Upper lobe of left lung (tissue), 6 donors: ENCODE results near the gene RNPS1. TPM values are rescaled to one million over a fixed set of nuclear protein-coding genes. Genes with fewer than 3 reads are reported as not detected.

ENCODE experiments used
- ATAC-seq, 2 donors: fragments of 200-7000 bp; cut with Tn5 transposase; one replicate each; pipeline ENCODE4 v1.9.1; 2022; ENCODE audit warnings: mild to moderate bottlenecking in 2 of 2, moderate library complexity in 2 of 2; ENCODE audit not compliant: low FRiP score in 2 of 2
- DNase-seq, 2 donors: peaks; one replicate each; pipeline ENCODE4 v3.0.0-alpha.2; 2019 to 2020
- H3K27ac ChIP-seq, 4 donors: fragments of 200-600 bp; sonication (generic); one replicate each; pipeline ENCODE4 v1.5.1; 2016 to 2019
- H3K27me3 ChIP-seq, 4 donors: fragments of 200-600 bp; sonication (generic); one replicate each; pipeline ENCODE4 v1.5.1; 2017 to 2019
- H3K36me3 ChIP-seq, 4 donors: fragments of 200-600 bp; sonication (generic); one replicate each; pipeline ENCODE4 v1.5.1; 2016 to 2019
- H3K4me1 ChIP-seq, 4 donors: fragments of 200-600 bp; sonication (generic); one replicate each; pipeline ENCODE4 v1.5.1; 2018 to 2019
- H3K4me3 ChIP-seq, 4 donors: fragments of 200-600 bp; sonication (generic); one replicate each; pipeline ENCODE4 v1.5.1; 2017 to 2019; ENCODE audit warnings: mild to moderate bottlenecking in 2 of 4, moderate library complexity in 1 of 4
- H3K9me3 ChIP-seq, 4 donors: fragments of 200-600 bp; sonication (generic); one replicate each; pipeline ENCODE4 v1.5.1; 2018 to 2019
- CTCF ChIP-seq, 6 experiments: fragments of 450-650 bp in 4 of 6; fragments of 200-600 bp in 2 of 6; sonication (generic) in 2 of 6; IDR thresholded peaks; one replicate each; pipeline ENCODE4 v1.5.1; 2016 to 2019; ENCODE audit warnings: antibody characterized with exemption in 6 of 6
- EP300 ChIP-seq, 4 donors: sonication (generic); formaldehyde crosslinking; IDR thresholded peaks; one replicate each; pipeline ENCODE4 v1.5.1; 2017; ENCODE audit warnings: antibody characterized with exemption in 4 of 4, control low read depth in 2 of 4
- POLR2A ChIP-seq, 4 donors: fragments of 450-650 bp; IDR thresholded peaks; one replicate each; pipeline ENCODE4 v1.5.1; 2016 to 2017; ENCODE audit warnings: antibody characterized with exemption in 4 of 4, mild to moderate bottlenecking in 2 of 4
- POLR2AphosphoS5 ChIP-seq, 2 donors: sonication (generic); formaldehyde crosslinking; IDR thresholded peaks; one replicate each; pipeline ENCODE4 v1.5.1; 2017; ENCODE audit warnings: antibody characterized with exemption in 2 of 2
- WGBS, 2 donors: methylation state at CpG; one replicate each; pipeline ENCODE4 v1.1.5; 2017 to 2018; 5-methylcytosine and 5-hydroxymethylcytosine counted together
- small RNA-seq, 4 donors: library from RNA; depleted of rRNA; stranded (forward); fragments of <200 nt; gene quantifications; one replicate each; pipeline ENCODE3, GENCODE V24; 2016
- total RNA-seq, 6 donors: library from RNA; depleted of rRNA in 4 of 6; stranded (reverse); fragments of >200 nt in 4 of 6; gene quantifications; one replicate each; pipeline versions ENCODE4 v1.1.0 to v1.2.1, GENCODE V29; 2016 to 2021
- donor health status: DM: no; HTN: no; CAD: no; lungs with moderate emphysema.
- donor health status: DM: no; HTN: yes; CAD: no; lungs with severe emphysema.

The RNPS1 gene
- total RNA-seq, 6 donors from 2014 or later: 92.2 to 142 (median 114) TPM

- H3K36me3 ChIP-seq: peaks cover 0 to 34% (median 33%) of the 10 kb centered on the region in 4 donors
- peak overlapping the region in 3 of 4 donors; percentile 64 to 86 (median 67) for H3K4me3 ChIP-seq
- peak overlapping the region in 3 of 4 donors; percentile 97 to 98 (median 97) for H3K27ac ChIP-seq
- H3K4me1 ChIP-seq: peaks cover 14 to 20% (median 15%) of the 10 kb centered on the region in 4 donors
- 80 to 81% methylated on average over 18 of the region's 18 CpGs for WGBS, 2 donors
- H3K9me3 ChIP-seq: no peaks in the 10 kb centered on the region
- DNase-seq: peak in 1 of 2 donors; percentile 64
- no peaks in the 10 kb centered on the region for H3K27me3 ChIP-seq
- TF ChIP-seq EP300 (IDR thresholded peaks at IDR 0.05): no peak
- TF ChIP-seq POLR2A (IDR thresholded peaks at IDR 0.05): no peak
- TF ChIP-seq POLR2AphosphoS5 (IDR thresholded peaks at IDR 0.05): no peak
- TF ChIP-seq CTCF (IDR thresholded peaks at IDR 0.05): no peak
- no peak for ATAC-seq
These were observed 61.5 kb downstream of the RNPS1 start for GRCh38 chr16:2206420-2206779.

- H3K4me1 ChIP-seq: peaks cover 14 to 20% (median 15%) of the 10 kb centered on the region in 4 donors
- DNase-seq (peak in 1 of 2 donors; percentile 89), ATAC-seq (peak in 1 of 2 donors; percentile 7)
- peak overlapping the region; percentile 60 to 86 (median 66) for H3K4me3 ChIP-seq
- TF ChIP-seq EP300 (IDR thresholded peaks at IDR 0.05) (no peak), POLR2A (IDR thresholded peaks at IDR 0.05) (no peak), CTCF (IDR thresholded peaks at IDR 0.05) (no peak), POLR2AphosphoS5 (IDR thresholded peaks at IDR 0.05) (no peak)
- H3K36me3 ChIP-seq: peaks cover 0 to 34% (median 33%) of the 10 kb centered on the region in 4 donors
- no peaks in the 10 kb centered on the region for H3K9me3 ChIP-seq
- no peaks in the 10 kb centered on the region for H3K27me3 ChIP-seq
- peak overlapping the region; percentile 92 to 98 (median 97) for H3K27ac ChIP-seq
- 9% methylated on average over 7 of the region's 16 CpGs; no CpG with 5 or more reads in 1 of the 2 donors for WGBS, 2 donors
These were observed 62.0 kb downstream of the RNPS1 start for GRCh38 chr16:2205967-2206313.

GRCh38 chr16:2205104-2205966 lies 62.6 kb downstream of the RNPS1 start, which contains the start of gene MLST8:
TSS of gene MLST8 (plus strand) at chr16:2205454. CDS start at chr16:2206086, 632 bp downstream.
- peak; percentile 94 to 96 for ATAC-seq
- WGBS, 2 donors: 2% methylated on average over 10 to 40 of the region's 93 CpGs
- H3K9me3 ChIP-seq: no peaks in the 10 kb centered on the region
- H3K4me3 ChIP-seq: peak within 1 kb of the TSS; percentile 60 to 86 (median 66)
- peak within 1 kb of the TSS; percentile 92 to 98 (median 97) for H3K27ac ChIP-seq
- TF ChIP-seq POLR2AphosphoS5 (IDR thresholded peaks at IDR 0.05) (peak; percentile 81 to 87), EP300 (IDR thresholded peaks at IDR 0.05) (no peak), POLR2A (IDR thresholded peaks at IDR 0.05) (peak in 3 of 4 donors; percentile 74 to 89 (median 75)), CTCF (IDR thresholded peaks at IDR 0.05) (peak in 3 of 6 experiments; percentile 32 to 53 (median 38))
- no peaks in the 10 kb centered on the region for H3K27me3 ChIP-seq
- H3K36me3 ChIP-seq: peaks cover 0 to 34% (median 33%) of the 10 kb centered on the region in 4 donors
- H3K4me1 ChIP-seq: peaks cover 14 to 20% (median 15%) of the 10 kb centered on the region in 4 donors
- DNase-seq: peak; percentile 88 to 98

- DNase-seq: no peak
- ATAC-seq: no peak
- no peaks in the 10 kb centered on the region for H3K9me3 ChIP-seq
- no peaks in the 10 kb centered on the region for H3K27me3 ChIP-seq
- peaks cover 14 to 20% (median 15%) of the 10 kb centered on the region in 4 donors for H3K4me1 ChIP-seq
- H3K36me3 ChIP-seq: peaks cover 0 to 31% (median 28%) of the 10 kb centered on the region in 4 donors
- peak overlapping the region; percentile 60 to 86 (median 66) for H3K4me3 ChIP-seq
- WGBS, 2 donors: 81 to 88% methylated on average over 13 of the region's 13 CpGs
- H3K27ac ChIP-seq: peak overlapping the region; percentile 92 to 98 (median 97)
- TF ChIP-seq CTCF (IDR thresholded peaks at IDR 0.05): no peak
- TF ChIP-seq POLR2A (IDR thresholded peaks at IDR 0.05): no peak
- no peak for TF ChIP-seq EP300 (IDR thresholded peaks at IDR 0.05)
- no peak for TF ChIP-seq POLR2AphosphoS5 (IDR thresholded peaks at IDR 0.05)
These were observed 63.4 kb downstream of the RNPS1 start for GRCh38 chr16:2204416-2205103.

Small RNA genes lying within 50 kb of the gene (small RNA-seq; reads per million reads assigned to genes)
- gene MIR3677: 0 reads per million in 4 donors
- gene MIR4717: 0 reads per million in 4 donors

Other genes with a start within 250 kb of the RNPS1 start
- under 1 TPM in 2 of 6 donors, not detected in 4; 0.67 to 0.80 TPM for gene NPW, start 248.3 kb downstream of the RNPS1 start, total RNA-seq
- 100 to 1,000 TPM; 131 to 604 (median 283) TPM for gene NHERF2, start 241.2 kb downstream of the RNPS1 start, total RNA-seq
- 10 to 100 TPM; 17.8 to 43.6 (median 28.8) TPM for gene NTHL1, start 220.3 kb downstream of the RNPS1 start, total RNA-seq
- gene TSC2, start 220.1 kb downstream of the RNPS1 start, total RNA-seq: 100 to 1,000 TPM in 4 of 6 donors, 10 to 100 TPM in 2; 47.3 to 296 (median 118) TPM
- 100 to 1,000 TPM in 3 of 6 donors, 10 to 100 TPM in 3; 75.4 to 567 (median 106) TPM for gene PKD1, start 132.2 kb downstream of the RNPS1 start, total RNA-seq
- gene RAB26, start 119.5 kb downstream of the RNPS1 start, total RNA-seq: 1 to 10 TPM in 1 of 6 donors, under 1 TPM in 3, not detected in 2; 0.30 to 6.8 (median 0.85) TPM
- 10 to 100 TPM; 34.6 to 72.6 (median 52.9) TPM for gene TRAF7, start 112.3 kb downstream of the RNPS1 start, total RNA-seq
- 1 to 10 TPM in 1 of 6 donors, under 1 TPM in 2, not detected in 3; 0.06 to 1.0 (median 0.15) TPM for gene CASKIN1, start 71.5 kb downstream of the RNPS1 start, total RNA-seq
- gene MLST8, start 62.7 kb downstream of the RNPS1 start, total RNA-seq: 10 to 100 TPM; 24.6 to 93.2 (median 47.7) TPM
- 10 to 100 TPM in 3 of 6 donors, 1 to 10 TPM in 3; 4.0 to 70.2 (median 10.8) TPM for gene BRICD5, start 57.3 kb downstream of the RNPS1 start, total RNA-seq
- gene PGP, start 53.3 kb downstream of the RNPS1 start, total RNA-seq: 10 to 100 TPM; 18.6 to 32.5 (median 21.7) TPM
- gene E4F1, start 44.5 kb downstream of the RNPS1 start, total RNA-seq: 100 to 1,000 TPM in 1 of 6 donors, 10 to 100 TPM in 5; 24.9 to 153 (median 32.9) TPM
- 1 to 10 TPM in 3 of 6 donors, under 1 TPM in 1, not detected in 2; 0.79 to 2.1 (median 1.5) TPM for gene DNASE1L2, start 31.7 kb downstream of the RNPS1 start, total RNA-seq
- gene ECI1, start 16.5 kb downstream of the RNPS1 start, total RNA-seq: 10 to 100 TPM; 48.1 to 75.5 (median 68.2) TPM
- 100 to 1,000 TPM; 337 to 619 (median 455) TPM for gene ABCA3, start 72.6 kb upstream of the RNPS1 start, total RNA-seq
- 1 to 10 TPM; 2.7 to 5.2 (median 3.9) TPM for gene CCNF, start 161.3 kb upstream of the RNPS1 start, total RNA-seq
- 1 to 10 TPM in 4 of 6 donors, under 1 TPM in 1, not detected in 1; 0.61 to 2.7 (median 1.7) TPM for gene TEDC2, start 192.0 kb upstream of the RNPS1 start, total RNA-seq
- not detected for gene NTN3, start 203.2 kb upstream of the RNPS1 start, total RNA-seq
- 10 to 100 TPM; 25.9 to 49.6 (median 37.2) TPM for gene TBC1D24, start 207.0 kb upstream of the RNPS1 start, total RNA-seq
- gene ATP6V0C, start 245.8 kb upstream of the RNPS1 start, total RNA-seq: 100 to 1,000 TPM in 4 of 6 donors, 10 to 100 TPM in 2; 84.9 to 332 (median 164) TPM